ENCODE data around the gene CYB5R3. TPM values are rescaled to one million over a fixed set of nuclear protein-coding genes. Genes with fewer than 3 reads are reported as not detected.

Gene CYB5R3
- total RNA-seq, 6 experiments from 2014 or later: 315 to 413 (median 347) TPM

DNA sequence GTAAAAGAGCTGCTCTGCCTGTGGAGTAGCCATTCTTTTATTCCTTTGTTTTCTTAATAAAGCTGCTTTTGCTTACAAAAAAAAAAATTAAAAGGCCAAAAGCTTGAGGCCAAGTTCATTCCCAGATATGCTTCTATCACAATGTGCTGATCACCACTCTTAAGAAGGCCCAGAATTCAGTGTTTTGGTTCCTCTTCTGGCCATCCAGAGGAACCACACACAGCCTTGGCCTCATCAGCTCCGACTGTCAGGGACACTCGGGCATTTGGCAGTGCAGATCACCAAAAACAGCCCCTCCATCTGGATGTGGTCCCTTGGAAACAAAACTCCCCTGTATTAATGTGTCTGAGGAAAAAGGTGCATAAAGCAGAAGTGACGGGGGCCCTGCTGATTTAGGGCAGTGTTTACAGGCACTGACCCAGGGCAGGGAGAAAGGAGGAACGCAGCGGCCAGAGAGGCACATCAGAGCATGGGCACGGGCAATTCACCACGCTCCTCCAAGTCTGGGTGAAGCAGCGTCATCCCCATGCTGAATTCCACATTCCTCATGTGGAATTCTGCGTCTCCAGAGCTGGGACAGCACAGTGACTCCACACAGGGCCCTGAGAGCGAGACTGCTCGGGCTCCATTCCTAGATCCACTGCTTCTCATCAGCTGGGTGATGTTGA, 52.2 kb downstream of the CYB5R3 start:
- Mint-ChIP-seq H3K27ac (no peak overlapping the region), H3K9me3 (no peaks in the 10 kb centered on the region), H3K36me3 (ENCODE audit: low read depth) (peaks cover 30% of the 10 kb centered on the region), H3K4me3 (no peak overlapping the region), H3K4me1 (ENCODE audit: low read depth) (no peaks in the 10 kb centered on the region; the same call in 1 of the 2 replicates), H3K27me3 (ENCODE audit: insufficient read depth) (peaks cover 2% of the 10 kb centered on the region; the same call in 1 of the 2 replicates)
- TF ChIP-seq, protein P1, sequence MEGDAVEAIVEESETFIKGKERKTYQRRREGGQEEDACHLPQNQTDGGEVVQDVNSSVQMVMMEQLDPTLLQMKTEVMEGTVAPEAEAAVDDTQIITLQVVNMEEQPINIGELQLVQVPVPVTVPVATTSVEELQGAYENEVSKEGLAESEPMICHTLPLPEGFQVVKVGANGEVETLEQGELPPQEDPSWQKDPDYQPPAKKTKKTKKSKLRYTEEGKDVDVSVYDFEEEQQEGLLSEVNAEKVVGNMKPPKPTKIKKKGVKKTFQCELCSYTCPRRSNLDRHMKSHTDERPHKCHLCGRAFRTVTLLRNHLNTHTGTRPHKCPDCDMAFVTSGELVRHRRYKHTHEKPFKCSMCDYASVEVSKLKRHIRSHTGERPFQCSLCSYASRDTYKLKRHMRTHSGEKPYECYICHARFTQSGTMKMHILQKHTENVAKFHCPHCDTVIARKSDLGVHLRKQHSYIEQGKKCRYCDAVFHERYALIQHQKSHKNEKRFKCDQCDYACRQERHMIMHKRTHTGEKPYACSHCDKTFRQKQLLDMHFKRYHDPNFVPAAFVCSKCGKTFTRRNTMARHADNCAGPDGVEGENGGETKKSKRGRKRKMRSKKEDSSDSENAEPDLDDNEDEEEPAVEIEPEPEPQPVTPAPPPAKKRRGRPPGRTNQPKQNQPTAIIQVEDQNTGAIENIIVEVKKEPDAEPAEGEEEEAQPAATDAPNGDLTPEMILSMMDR (IDR thresholded peaks at IDR 0.05): no peak
- no peak for DNase-seq

DNA sequence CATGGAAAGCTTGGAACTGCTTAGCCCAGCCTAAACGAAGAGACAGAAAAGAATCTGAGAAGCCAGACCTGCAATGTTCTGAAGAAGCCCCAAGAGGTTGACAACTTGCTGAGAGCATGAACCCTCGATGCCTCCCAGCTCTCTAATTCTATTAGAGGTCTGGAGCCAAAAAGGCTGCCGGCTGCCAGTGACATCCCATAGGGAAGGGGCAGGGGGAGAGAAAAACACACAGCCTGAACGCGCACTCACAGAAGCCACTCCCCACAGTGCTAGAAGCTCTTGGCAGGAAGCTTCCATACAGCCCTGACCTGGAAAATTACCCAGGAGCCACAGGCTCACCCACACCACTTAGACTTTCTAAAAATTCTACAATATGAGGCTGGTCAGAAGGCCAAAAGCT, 52.9 kb downstream of the CYB5R3 start:
- Mint-ChIP-seq H3K4me3 (no peak overlapping the region), H3K9me3 (no peaks in the 10 kb centered on the region), H3K4me1 (ENCODE audit: low read depth) (no peaks in the 10 kb centered on the region; the same call in 1 of the 2 replicates), H3K27ac (no peak overlapping the region), H3K36me3 (ENCODE audit: low read depth) (peaks cover 26% of the 10 kb centered on the region), H3K27me3 (ENCODE audit: insufficient read depth) (peaks cover 2% of the 10 kb centered on the region; the same call in 1 of the 2 replicates)
- TF ChIP-seq, protein P1 (IDR thresholded peaks at IDR 0.05): no peak
- no peak for DNase-seq

DNA sequence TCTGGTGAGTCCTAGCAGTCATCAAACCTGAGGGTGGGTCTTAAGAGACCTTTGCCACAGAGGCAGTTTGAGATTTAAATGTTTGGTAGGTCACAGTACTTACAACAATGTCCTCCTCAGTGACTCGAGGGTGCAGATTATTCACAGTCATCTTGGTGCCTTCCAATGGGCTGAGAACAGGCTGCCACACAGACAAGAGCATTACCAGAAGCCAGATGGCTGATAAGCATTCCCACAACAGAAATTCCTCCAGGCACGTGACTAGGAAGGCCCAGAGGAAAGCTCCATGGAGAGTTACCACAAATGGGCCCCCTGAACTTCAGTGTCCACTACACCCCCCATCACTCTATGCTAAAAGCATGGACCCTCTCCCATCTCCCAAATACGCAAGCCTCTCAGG, 53.8 kb downstream of the CYB5R3 start:
- Mint-ChIP-seq H3K4me3 (no peak overlapping the region), H3K27me3 (ENCODE audit: insufficient read depth) (peaks cover 2% of the 10 kb centered on the region; the same call in 1 of the 2 replicates), H3K27ac (peak overlapping the region; percentile 66), H3K9me3 (no peaks in the 10 kb centered on the region), H3K4me1 (ENCODE audit: low read depth) (no peaks in the 10 kb centered on the region; the same call in 1 of the 2 replicates), H3K36me3 (ENCODE audit: low read depth) (peaks cover 26% of the 10 kb centered on the region)
- DNase-seq: no peak
- TF ChIP-seq, protein P1 (IDR thresholded peaks at IDR 0.05): no peak

DNA sequence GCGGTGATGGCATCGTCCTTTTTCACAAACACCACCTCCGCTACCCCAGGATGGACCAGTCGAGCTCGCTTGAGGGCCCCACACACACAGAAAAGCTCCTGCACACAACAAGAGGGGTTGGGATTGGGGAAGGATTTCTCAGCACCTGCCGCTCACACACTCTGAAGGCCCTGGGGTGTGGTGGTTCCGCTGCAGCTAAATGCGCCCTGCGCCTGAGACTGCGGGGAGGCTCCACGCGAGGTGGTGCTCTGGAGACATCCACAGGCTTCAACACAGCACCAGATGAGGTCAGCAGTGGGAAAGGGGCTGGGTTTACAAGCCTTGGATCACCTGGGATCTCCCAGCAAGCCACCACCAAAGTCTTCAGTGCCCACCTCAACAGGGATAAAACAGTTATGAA, 57.2 kb downstream of the CYB5R3 start:
- DNase-seq: no peak
- Mint-ChIP-seq H3K36me3 (ENCODE audit: low read depth) (peaks cover 29% of the 10 kb centered on the region), H3K27me3 (ENCODE audit: insufficient read depth) (no peaks in the 10 kb centered on the region), H3K9me3 (no peaks in the 10 kb centered on the region), H3K27ac (no peak overlapping the region), H3K4me1 (ENCODE audit: low read depth) (no peaks in the 10 kb centered on the region; the same call in 1 of the 2 replicates), H3K4me3 (no peak overlapping the region)
- TF ChIP-seq, protein P1 (IDR thresholded peaks at IDR 0.05): no peak

DNA sequence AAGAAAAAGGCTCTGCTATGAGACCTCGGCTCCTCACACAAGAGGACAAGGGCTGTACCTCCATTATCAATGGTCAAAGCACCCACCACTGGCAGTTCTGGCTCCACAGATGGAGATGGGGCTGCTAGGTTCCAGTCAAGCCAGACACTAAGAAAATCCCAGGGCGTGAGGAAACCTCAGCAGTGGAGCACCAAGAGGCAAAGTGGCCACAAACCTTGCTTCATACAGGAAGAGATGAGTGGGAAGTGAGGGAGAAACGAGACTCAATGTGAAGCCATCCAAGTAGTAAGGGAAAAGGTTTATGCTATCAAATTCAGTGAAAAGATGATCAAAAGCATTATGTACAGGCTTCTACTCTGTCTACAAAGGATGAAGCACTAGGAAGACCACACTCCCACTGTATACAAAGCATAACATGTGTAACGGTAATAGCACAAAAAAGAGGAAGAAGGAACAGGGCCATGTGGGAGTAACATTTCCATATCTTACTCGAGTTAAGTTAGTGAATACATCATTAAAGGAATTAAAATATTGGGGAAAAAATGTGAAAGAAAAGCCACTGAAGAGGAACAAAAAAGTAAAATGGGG, 61.5 kb downstream of the CYB5R3 start:
- Mint-ChIP-seq H3K4me3 (no peak overlapping the region), H3K36me3 (ENCODE audit: low read depth) (peaks cover 39% of the 10 kb centered on the region), H3K27ac (no peak overlapping the region), H3K4me1 (ENCODE audit: low read depth) (no peaks in the 10 kb centered on the region), H3K27me3 (ENCODE audit: insufficient read depth) (peaks cover 3% of the 10 kb centered on the region; the same call in 1 of the 2 replicates), H3K9me3 (no peaks in the 10 kb centered on the region)
- TF ChIP-seq, protein P1 (IDR thresholded peaks at IDR 0.05): no peak
- no peak for DNase-seq

All from HFFc6 (cell line).